HFF-Myc (cell line): ENCODE measurements around the gene SUPT6H.
"Not testable (repeated sequence)": the region's sequence is repeated elsewhere in the genome, so short reads cannot be mapped to it uniquely, and the experiment has no call there.

ENCODE experiments used
- DNase-seq: peaks from one replicate; pipeline ENCODE4 v3.0.0-alpha.2; 2011; ENCODE audit warnings: low read depth; ENCODE audit errors: extremely low read depth
- H3K4me3 ChIP-seq: replicated peaks from 2 replicates; pipeline ENCODE4 v1.5.1; 2011; ENCODE audit warnings: low read depth, mild to moderate bottlenecking, control low read depth, low read length
- CTCF ChIP-seq: IDR thresholded peaks from 2 replicates; pipeline ENCODE4 v1.5.1; 2012; ENCODE audit warnings: mild to moderate bottlenecking, low read depth, low read length, control low read depth; ENCODE audit errors: missing control alignments

Gene SUPT6H

GRCh38 chr17:28646039-28646754 lies 15.8 kb upstream of the SUPT6H start:
- no peak for TF ChIP-seq CTCF
- H3K4me3 ChIP-seq, result no peak overlapping the region
- DNase-seq, result no peak

- no peak for DNase-seq
- H3K4me3 ChIP-seq, result no peak overlapping the region
- TF ChIP-seq CTCF, result no peak
Observed at GRCh38 chr17:28648698-28649097, 13.3 kb upstream of the SUPT6H start.

- no peak for DNase-seq
- no peak for TF ChIP-seq CTCF
Observed at GRCh38 chr17:28655160-28655559, 6.8 kb upstream of the SUPT6H start.

GRCh38 chr17:28657756-28658155 lies 4.2 kb upstream of the SUPT6H start:
- H3K4me3 ChIP-seq, result no peak overlapping the region

More at GRCh38 chr17:28655160-28655559, 6.8 kb upstream of the SUPT6H start:
- no peak overlapping the region for H3K4me3 ChIP-seq

GRCh38 chr17:28658342-28658741 lies 3.7 kb upstream of the SUPT6H start:
- not testable (repeated sequence) for H3K4me3 ChIP-seq, DNase-seq

More at GRCh38 chr17:28657756-28658155, 4.2 kb upstream of the SUPT6H start:
- no peak for DNase-seq
- TF ChIP-seq CTCF, result no peak

- H3K4me3 ChIP-seq, DNase-seq: not testable (repeated sequence)
Observed at GRCh38 chr17:28658766-28659496, 3.1 kb upstream of the SUPT6H start.

GRCh38 chr17:28659497-28659881 lies 2.5 kb upstream of the SUPT6H start:
- not testable (repeated sequence) for DNase-seq, H3K4me3 ChIP-seq

- TF ChIP-seq CTCF, result no peak
- H3K4me3 ChIP-seq, result peak overlapping the region; percentile 91
- no peak for DNase-seq
Observed at GRCh38 chr17:28662527-28662829, 473 bp downstream of the SUPT6H start.
